ENCODE results near the gene DDX52. TPM values are rescaled to one million over a fixed set of nuclear protein-coding genes. Genes with fewer than 3 reads are reported as not detected.
A peak's percentile ranks its signal among the peaks of the same experiment; 100 is the strongest.

DDX52 gene
- total and polyA plus RNA-seq, 2 of the 13 experiments (the other 11 are each of a cell fraction or from before 2014, with no cell fraction given), result 8.9 to 36.1 TPM

DNA sequence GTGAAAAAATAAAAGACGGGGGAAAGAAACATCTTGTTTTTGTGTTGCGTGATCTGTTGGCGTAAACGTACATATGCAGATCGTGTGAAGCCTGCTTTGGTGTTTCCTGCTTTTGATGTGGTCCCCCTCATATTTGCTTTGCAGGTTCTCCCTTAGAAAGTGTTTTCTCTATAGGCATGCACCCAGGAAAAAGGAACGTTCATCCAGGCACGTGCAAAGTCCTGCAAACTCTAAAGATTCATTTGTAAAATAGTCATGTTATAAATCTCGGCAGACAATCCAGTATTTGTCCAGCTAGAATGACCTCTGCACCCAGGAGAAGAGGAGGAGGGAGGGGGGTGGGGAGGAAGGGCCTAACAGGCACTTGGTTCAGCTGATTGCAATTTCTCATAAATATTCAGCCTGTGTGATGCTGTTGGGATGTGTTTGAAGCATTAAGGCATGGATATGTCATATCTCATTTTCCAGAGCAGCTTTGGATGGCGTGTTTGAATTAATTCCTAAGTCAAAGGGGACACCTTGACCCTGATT is 40.3 kb upstream of the DDX52 start (continued):
- TF ChIP-seq ZNF781 (CRISPR knock-in tag; IDR thresholded peaks at IDR 0.05; ENCODE audit: borderline replicate concordance, not compliant biosample characterization) (no peak), ZNF317 (CRISPR knock-in tag; IDR thresholded peaks at IDR 0.05) (no peak), KMT2B (CRISPR knock-in tag; IDR thresholded peaks at IDR 0.05) (no peak), SOX5 (CRISPR knock-in tag; IDR thresholded peaks at IDR 0.05; ENCODE audit: borderline replicate concordance) (peak; percentile 94), MATR3 (CRISPR knock-in tag; IDR thresholded peaks at IDR 0.05) (no peak), GLI4 (CRISPR knock-in tag; IDR thresholded peaks at IDR 0.05; ENCODE audit: borderline replicate concordance) (no peak), ESRRA (CRISPR knock-in tag; IDR thresholded peaks at IDR 0.05; ENCODE audit: low read depth) (no peak), FOXC1 (CRISPR knock-in tag; IDR thresholded peaks at IDR 0.05; ENCODE audit: borderline replicate concordance) (no peak), MXD4 (CRISPR knock-in tag; IDR thresholded peaks at IDR 0.05) (no peak), HMGA1 (CRISPR knock-in tag; conservative IDR thresholded peaks at IDR 0.05) (no peak), HOMEZ (CRISPR knock-in tag; IDR thresholded peaks at IDR 0.05; ENCODE audit: low read depth) (no peak), HHEX (CRISPR knock-in tag; IDR thresholded peaks at IDR 0.05) (no peak), LCORL (IDR thresholded peaks at IDR 0.05) (no peak), LCORL (CRISPR knock-in tag; IDR thresholded peaks at IDR 0.05) (peak; percentile 25; the same call in 1 of the 2 replicates), ZNF660 (CRISPR knock-in tag; IDR thresholded peaks at IDR 0.05; ENCODE audit: borderline replicate concordance, low read depth) (no peak), CHD2 (IDR thresholded peaks at IDR 0.05; ENCODE audit: low read depth, low read length) (no peak), ZNF138 (CRISPR knock-in tag; IDR thresholded peaks at IDR 0.05; ENCODE audit: low read depth) (no peak), RAD21 (CRISPR knock-in tag; IDR thresholded peaks at IDR 0.05) (0 out of 2 replicates have a peak, but pooled peaks have one; percentile 18)
- TF ChIP-seq, protein P1, sequence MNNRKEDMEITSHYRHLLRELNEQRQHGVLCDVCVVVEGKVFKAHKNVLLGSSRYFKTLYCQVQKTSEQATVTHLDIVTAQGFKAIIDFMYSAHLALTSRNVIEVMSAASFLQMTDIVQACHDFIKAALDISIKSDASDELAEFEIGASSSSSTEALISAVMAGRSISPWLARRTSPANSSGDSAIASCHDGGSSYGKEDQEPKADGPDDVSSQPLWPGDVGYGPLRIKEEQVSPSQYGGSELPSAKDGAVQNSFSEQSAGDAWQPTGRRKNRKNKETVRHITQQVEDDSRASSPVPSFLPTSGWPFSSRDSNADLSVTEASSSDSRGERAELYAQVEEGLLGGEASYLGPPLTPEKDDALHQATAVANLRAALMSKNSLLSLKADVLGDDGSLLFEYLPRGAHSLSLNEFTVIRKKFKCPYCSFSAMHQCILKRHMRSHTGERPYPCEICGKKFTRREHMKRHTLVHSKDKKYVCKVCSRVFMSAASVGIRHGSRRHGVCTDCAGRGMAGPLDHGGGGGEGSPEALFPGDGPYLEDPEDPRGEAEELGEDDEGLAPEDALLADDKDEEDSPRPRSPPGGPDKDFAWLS (CRISPR knock-in tag; IDR thresholded peaks at IDR 0.05; ENCODE audit: borderline replicate concordance), result no peak
- TF ChIP-seq, protein P2, sequence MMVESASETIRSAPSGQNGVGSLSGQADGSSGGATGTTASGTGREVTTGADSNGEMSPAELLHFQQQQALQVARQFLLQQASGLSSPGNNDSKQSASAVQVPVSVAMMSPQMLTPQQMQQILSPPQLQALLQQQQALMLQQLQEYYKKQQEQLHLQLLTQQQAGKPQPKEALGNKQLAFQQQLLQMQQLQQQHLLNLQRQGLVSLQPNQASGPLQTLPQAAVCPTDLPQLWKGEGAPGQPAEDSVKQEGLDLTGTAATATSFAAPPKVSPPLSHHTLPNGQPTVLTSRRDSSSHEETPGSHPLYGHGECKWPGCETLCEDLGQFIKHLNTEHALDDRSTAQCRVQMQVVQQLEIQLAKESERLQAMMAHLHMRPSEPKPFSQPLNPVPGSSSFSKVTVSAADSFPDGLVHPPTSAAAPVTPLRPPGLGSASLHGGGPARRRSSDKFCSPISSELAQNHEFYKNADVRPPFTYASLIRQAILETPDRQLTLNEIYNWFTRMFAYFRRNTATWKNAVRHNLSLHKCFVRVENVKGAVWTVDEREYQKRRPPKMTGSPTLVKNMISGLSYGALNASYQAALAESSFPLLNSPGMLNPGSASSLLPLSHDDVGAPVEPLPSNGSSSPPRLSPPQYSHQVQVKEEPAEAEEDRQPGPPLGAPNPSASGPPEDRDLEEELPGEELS (CRISPR knock-in tag; IDR thresholded peaks at IDR 0.05), result peak; percentile 93
- TF ChIP-seq, protein P3, sequence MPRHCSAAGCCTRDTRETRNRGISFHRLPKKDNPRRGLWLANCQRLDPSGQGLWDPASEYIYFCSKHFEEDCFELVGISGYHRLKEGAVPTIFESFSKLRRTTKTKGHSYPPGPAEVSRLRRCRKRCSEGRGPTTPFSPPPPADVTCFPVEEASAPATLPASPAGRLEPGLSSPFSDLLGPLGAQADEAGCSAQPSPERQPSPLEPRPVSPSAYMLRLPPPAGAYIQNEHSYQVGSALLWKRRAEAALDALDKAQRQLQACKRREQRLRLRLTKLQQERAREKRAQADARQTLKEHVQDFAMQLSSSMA (CRISPR knock-in tag; IDR thresholded peaks at IDR 0.05), result no peak
- TF ChIP-seq, protein P4, sequence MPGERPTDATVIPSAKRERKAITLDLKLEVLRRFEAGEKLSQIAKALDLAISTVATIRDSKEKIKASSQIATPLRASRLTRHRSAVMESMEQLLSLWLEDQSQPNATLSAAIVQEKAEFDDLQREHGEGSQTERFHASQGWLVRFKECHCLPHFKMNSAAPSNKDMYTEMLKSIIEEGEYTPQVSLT (CRISPR knock-in tag; IDR thresholded peaks at IDR 0.05; ENCODE audit: borderline replicate concordance, low read depth), result no peak

All from HepG2 (cell line).